Right renal cortex interstitium (tissue), 3 donors: ENCODE data around the gene NAXE. TPM values are rescaled to one million over a fixed set of nuclear protein-coding genes. Genes with fewer than 3 reads are reported as not detected.

Experiments used
- DNase-seq, 3 donors: peaks; one replicate each; pipeline ENCODE4 v3.0.0-alpha.2; 2013; ENCODE audit warnings: low read depth in 3 of 3, low spot score in 2 of 3
- polyA plus RNA-seq, 3 donors: library from polyadenylated mRNA; unstranded; fragments of 120-200 nt; gene quantifications; one replicate each; pipeline ENCODE4 v1.2.1, GENCODE V29; 2013; ENCODE audit not compliant: insufficient read length in 3 of 3

Gene NAXE
- polyA plus RNA-seq, 3 donors, result 75.4 to 80.4 (median 80.3) TPM

DNA sequence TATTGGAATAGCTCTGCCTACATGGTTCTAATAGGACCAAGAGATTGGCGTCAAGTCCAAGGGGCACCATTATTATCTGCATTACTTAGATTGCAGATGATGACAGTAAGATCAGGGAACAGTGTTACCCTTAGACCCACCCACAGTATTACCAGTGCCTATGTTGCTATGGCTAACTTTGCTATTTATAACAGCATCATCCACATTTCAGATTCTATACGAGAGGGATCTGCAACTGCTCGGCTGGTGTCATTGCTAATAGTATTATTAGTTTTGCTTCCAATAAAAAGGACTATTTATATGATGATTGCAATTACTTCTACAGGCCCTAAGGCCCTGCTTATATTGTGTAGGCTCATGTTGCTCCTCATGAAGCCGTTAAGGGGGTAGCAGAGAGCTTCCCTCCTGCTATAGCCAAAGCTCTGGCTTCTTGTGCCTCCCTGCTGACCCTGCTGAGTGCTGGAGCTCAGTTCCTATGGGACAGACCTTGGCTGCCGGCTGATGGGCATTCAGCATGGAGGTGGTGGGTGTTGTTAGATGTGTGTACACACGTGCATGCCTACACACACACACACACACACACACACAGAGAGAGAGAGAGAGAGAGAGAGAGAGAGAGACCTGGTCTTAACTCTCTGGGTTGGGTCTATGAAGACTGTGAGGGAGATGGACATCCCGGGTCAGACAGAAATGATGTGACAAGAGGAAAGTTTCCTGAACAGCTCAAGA lies 51.6 kb downstream of the NAXE start:
- no peak for DNase-seq

- DNase-seq, result no peak
These were observed 52.2 kb downstream of the NAXE start for GRCh38 chr1:156643778-156644092.

Other genes starting within 250 kb of the NAXE start
- 10 to 100 TPM in 2 of 3 donors, 1 to 10 TPM in 1; 8.7 to 12.3 (median 10.7) TPM for gene RHBG, start 222.6 kb upstream of the NAXE start, polyA plus RNA-seq
- 10 to 100 TPM; 18.4 to 21.2 (median 19.6) TPM for gene MEF2D, start 91.0 kb upstream of the NAXE start, polyA plus RNA-seq
- gene IQGAP3, start 19.2 kb upstream of the NAXE start, polyA plus RNA-seq, result 10 to 100 TPM in 2 of 3 donors, 1 to 10 TPM in 1; 9.7 to 11.7 (median 11.3) TPM
- gene TTC24, start 12.1 kb upstream of the NAXE start, polyA plus RNA-seq, result 1 to 10 TPM in 1 of 3 donors, under 1 TPM in 2; 0.78 to 1.2 (median 0.99) TPM
- 10 to 100 TPM; 35.3 to 41.2 (median 36.8) TPM for gene GPATCH4, start 9.7 kb downstream of the NAXE start, polyA plus RNA-seq
- gene HAPLN2, start 27.6 kb downstream of the NAXE start, polyA plus RNA-seq, result under 1 TPM in 2 of 3 donors, not detected in 1; 0.13 to 0.32 TPM
- under 1 TPM; 0.11 to 0.29 (median 0.28) TPM for gene BCAN, start 50.3 kb downstream of the NAXE start, polyA plus RNA-seq
- 100 to 1,000 TPM; 164 to 179 (median 169) TPM for gene NES, start 85.6 kb downstream of the NAXE start, polyA plus RNA-seq
- gene CRABP2, start 113.8 kb downstream of the NAXE start, polyA plus RNA-seq, result 10 to 100 TPM; 78.4 to 87.5 (median 86.4) TPM
- gene METTL25B, start 136.7 kb downstream of the NAXE start, polyA plus RNA-seq, result 10 to 100 TPM; 27.4 to 31.1 (median 30.3) TPM
- 10 to 100 TPM; 39.9 to 49.2 (median 44.6) TPM for gene ISG20L2, start 137.0 kb downstream of the NAXE start, polyA plus RNA-seq
- gene MRPL24, start 149.3 kb downstream of the NAXE start, polyA plus RNA-seq, result 10 to 100 TPM; 73.5 to 75.7 (median 73.7) TPM
- gene HDGF, start 159.9 kb downstream of the NAXE start, polyA plus RNA-seq, result 100 to 1,000 TPM; 267 to 278 (median 269) TPM
- gene PRCC, start 175.8 kb downstream of the NAXE start, polyA plus RNA-seq, result 100 to 1,000 TPM; 106 to 121 (median 109) TPM
- gene SH2D2A, start 225.1 kb downstream of the NAXE start, polyA plus RNA-seq, result under 1 TPM; 0.37 to 0.57 (median 0.42) TPM